HCT116 (cell line): ENCODE measurements around the gene WWOX. TPM values are rescaled to one million over a fixed set of nuclear protein-coding genes. Genes with fewer than 3 reads are reported as not detected.

ENCODE experiments used
- ATAC-seq: fragments of 200-7000 bp; cut with Tn5 transposase; 2 replicates; pipeline ENCODE4 v1.9.1; 2020; ENCODE audit warnings: mild to moderate bottlenecking, moderate library complexity
- BruUV-seq: library from RNA; stranded (reverse); fragments of 400-500 nt; replicated peaks from 2 replicates; lab custom pipeline; 2021; lab: Mats Ljungman, UMichigan
- CTCF ChIA-PET: fragments of 300-600 bp; sonication (Branson Sonifier 250); formaldehyde crosslinking; loops from one replicate; lab custom pipeline; 2021; ENCODE audit warnings: antibody characterized with exemption; lab: Charles Lee
- POLR2A ChIA-PET: fragments of 300-600, 350-600 bp; sonication (Branson Sonifier 250); formaldehyde crosslinking; loops from one replicate; lab custom pipeline; 2021; ENCODE audit warnings: antibody characterized with exemption; lab: Charles Lee
- RAD21 ChIA-PET, 2 experiments: fragments of 300-600 bp; sonication (Branson Sonifier 250); formaldehyde crosslinking; loops; one replicate each; lab custom pipeline; 2023; ENCODE audit warnings: low total read pairs in 2 of 2; ENCODE audit not compliant: uncharacterized antibody in 2 of 2, unreplicated experiment in 2 of 2, low non-redundant PET in 1 of 2; lab: Charles Lee
- DNase-seq: peaks from one replicate; pipeline ENCODE4 v3.0.0-alpha.2; 2010; ENCODE audit warnings: low read depth, low spot score
- H2AFZ ChIP-seq: fragments of 200-600 bp; shearing (Covaris generic), sonication (generic); 2 replicates; pipeline ENCODE4 v1.6.1; 2017; ENCODE audit warnings: low read depth, mixed run types, mixed read lengths, antibody characterized with exemption, low read length; ENCODE audit not compliant: poor library complexity, severe bottlenecking
- H3K27ac ChIP-seq: 2 replicates; pipeline ENCODE4 v1.5.1; 2012; ENCODE audit warnings: low read depth, low read length
- H3K27me3 ChIP-seq: fragments of 200-600 bp; sonication (generic); 2 replicates; pipeline ENCODE4 v1.6.1; 2016; ENCODE audit warnings: mixed run types, low read length, mixed read lengths; ENCODE audit not compliant: insufficient read depth
- H3K36me3 ChIP-seq, 2 experiments: fragments of 200-500 bp in 1 of 2; fragments of 200-600 bp in 1 of 2; sonication (Bioruptor generic) in 1 of 2; sonication (generic) in 1 of 2; 2 replicates each; pipeline versions ENCODE4 v1.5.1 to v1.6.1; 2014 to 2016; ENCODE audit warnings: low read length in 2 of 2, inconsistent platforms in 1 of 2, mixed read lengths in 1 of 2, mixed run types in 1 of 2; ENCODE audit not compliant: insufficient read depth in 2 of 2, control insufficient read depth in 1 of 2
- H3K4me1 ChIP-seq, 2 experiments: fragments of 200-600 bp in 1 of 2; sonication (generic) in 1 of 2; 2 replicates each; pipeline versions ENCODE4 v1.5.1 to v1.6.1; 2012 to 2017; ENCODE audit warnings: low read length in 2 of 2, inconsistent platforms in 1 of 2, mild to moderate bottlenecking in 1 of 2, mixed read lengths in 1 of 2, mixed run types in 1 of 2, moderate library complexity in 1 of 2; ENCODE audit not compliant: insufficient read depth in 2 of 2, control insufficient read depth in 1 of 2
- H3K4me2 ChIP-seq: fragments of 200-600 bp; sonication (generic); 2 replicates; pipeline ENCODE4 v1.6.1; 2017; ENCODE audit warnings: mixed run types, low read length, mixed read lengths
- H3K4me3 ChIP-seq, 2 experiments: fragments of 200-600 bp in 1 of 2; sonication (generic) in 1 of 2; replicated peaks in 1 of 2; 2 replicates each; pipeline ENCODE4 v1.5.1; 2011 to 2016; ENCODE audit warnings: low read length in 2 of 2, control low read depth in 1 of 2, low read depth in 1 of 2, mild to moderate bottlenecking in 1 of 2, mixed read lengths in 1 of 2, mixed run types in 1 of 2
- H3K79me2 ChIP-seq: fragments of 200-600 bp; sonication (generic); 2 replicates; pipeline ENCODE4 v1.6.1; 2017; ENCODE audit warnings: mild to moderate bottlenecking, mixed run types, low read length, moderate library complexity, mixed read lengths; ENCODE audit not compliant: insufficient read depth
- H3K9ac ChIP-seq: fragments of 200-600 bp; sonication (generic); 2 replicates; pipeline ENCODE4 v1.6.1; 2016; ENCODE audit warnings: low read length, mixed read lengths
- H3K9me2 ChIP-seq: fragments of 200-600 bp; sonication (generic), shearing (Covaris generic); 2 replicates; pipeline ENCODE4 v1.6.1; 2017; ENCODE audit warnings: mixed run types, mild to moderate bottlenecking, moderate library complexity; ENCODE audit not compliant: insufficient read depth
- H3K9me3 ChIP-seq, 2 experiments: fragments of 200-500 bp in 1 of 2; fragments of 200-600 bp in 1 of 2; sonication (Bioruptor generic) in 1 of 2; sonication (generic) in 1 of 2; 2 replicates each; pipeline ENCODE4 v1.6.1; 2014 to 2017; ENCODE audit warnings: low read length in 2 of 2, mixed read lengths in 2 of 2, inconsistent platforms in 1 of 2, low read depth in 1 of 2, mild to moderate bottlenecking in 1 of 2, mixed run types in 1 of 2, moderate library complexity in 1 of 2; ENCODE audit not compliant: control insufficient read depth in 1 of 2, insufficient read depth in 1 of 2
- H4K20me1 ChIP-seq: fragments of 200-600 bp; sonication (generic), shearing (Covaris generic); 2 replicates; pipeline ENCODE4 v1.6.1; 2017; ENCODE audit warnings: mixed run types, mild to moderate bottlenecking, moderate library complexity; ENCODE audit not compliant: insufficient read depth
- CBX3 ChIP-seq: IDR thresholded peaks from 2 replicates; pipeline ENCODE4 v1.6.1; 2012; ENCODE audit warnings: low read depth
- EGR1 ChIP-seq: IDR thresholded peaks from 2 replicates; pipeline ENCODE4 v1.6.1; 2012; ENCODE audit warnings: low read depth
- ELF1 ChIP-seq: IDR thresholded peaks from 2 replicates; pipeline ENCODE4 v1.6.1; 2012; ENCODE audit warnings: low read depth, borderline replicate concordance
- EZH2 ChIP-seq: fragments of 200-600 bp; sonication (generic); IDR thresholded peaks from 2 replicates; pipeline ENCODE4 v1.6.1; 2017; ENCODE audit warnings: antibody characterized with exemption, mixed run types
- EZH2phosphoT487 ChIP-seq: fragments of 200-600 bp; IDR thresholded peaks from 2 replicates; pipeline ENCODE4 v1.6.1; 2018; ENCODE audit warnings: antibody characterized with exemption, borderline replicate concordance
- FOSL1 ChIP-seq: IDR thresholded peaks from 2 replicates; pipeline ENCODE4 v1.6.1; 2012; ENCODE audit warnings: low read depth
- POLR2A ChIP-seq: IDR thresholded peaks from 2 replicates; pipeline ENCODE4 v1.7.0; 2011; ENCODE audit warnings: borderline replicate concordance; ENCODE audit not compliant: insufficient read depth, insufficient read length; ENCODE audit errors: extremely low read depth
- RAD21 ChIP-seq: IDR thresholded peaks from 2 replicates; pipeline ENCODE4 v1.6.1; 2012; ENCODE audit warnings: low read depth, mild to moderate bottlenecking
- SIN3A ChIP-seq: IDR thresholded peaks from 2 replicates; pipeline ENCODE4 v1.6.1; 2012; ENCODE audit warnings: low read depth
- SP1 ChIP-seq: IDR thresholded peaks from 2 replicates; pipeline ENCODE4 v1.6.1; 2012; ENCODE audit warnings: low read depth
- SRF ChIP-seq: IDR thresholded peaks from 2 replicates; pipeline ENCODE4 v1.6.1; 2012; ENCODE audit warnings: low read depth
- TCF7L2 ChIP-seq: IDR thresholded peaks from 2 replicates; pipeline ENCODE4 v1.7.0; 2011; ENCODE audit warnings: borderline replicate concordance, inconsistent platforms; ENCODE audit not compliant: insufficient read depth, insufficient read length; ENCODE audit errors: extremely low read depth
- intact Hi-C: fragments of 100-400 bp; cut with micrococcal nuclease; formaldehyde crosslinking; loops from 2 replicates; pipeline ENCODE4 v1.10.0; 2022
- total RNA-seq: library from RNA; stranded (reverse); gene quantifications from one replicate; pipeline ENCODE4 v1.2.1, GENCODE V29; 2021; ENCODE audit not compliant: unreplicated experiment
- TF ChIP-seq, protein P1 (sequence below): IDR thresholded peaks from 2 replicates; pipeline ENCODE4 v1.6.1; 2012; ENCODE audit warnings: low read depth
- TF ChIP-seq, protein P2 (sequence below): IDR thresholded peaks from 2 replicates; pipeline ENCODE4 v1.6.1; 2012
- TF ChIP-seq, protein P3 (sequence below): IDR thresholded peaks from 2 replicates; pipeline ENCODE4 v1.6.1; 2012

Gene WWOX
- total RNA-seq, 1 experiment from 2014 or later, result 13.7 TPM

DNA sequence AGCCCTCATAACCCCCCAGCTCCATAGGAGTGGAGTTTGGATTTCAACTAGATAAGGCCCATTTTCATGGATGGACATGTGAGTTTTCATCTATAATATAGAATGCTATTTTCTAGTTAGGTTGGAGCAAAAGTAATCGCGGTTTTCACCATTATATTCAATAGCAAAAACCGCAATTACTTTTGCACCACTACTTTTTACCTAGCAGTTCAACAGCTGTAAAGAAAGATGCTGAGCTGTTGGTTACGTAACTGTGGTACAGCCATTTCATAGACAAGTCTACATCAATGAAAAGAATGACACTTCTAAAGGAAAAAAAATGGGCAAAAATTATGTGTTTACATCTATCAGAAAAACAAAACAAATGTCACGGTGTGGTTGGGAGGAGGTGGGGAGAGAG, 993.4 kb downstream of the WWOX start (continued):
- TF ChIP-seq EZH2phosphoT487 (no peak), ELF1 (no peak), POLR2A (no peak)
- TF ChIP-seq, all 23 proteins: peak for 0

DNA sequence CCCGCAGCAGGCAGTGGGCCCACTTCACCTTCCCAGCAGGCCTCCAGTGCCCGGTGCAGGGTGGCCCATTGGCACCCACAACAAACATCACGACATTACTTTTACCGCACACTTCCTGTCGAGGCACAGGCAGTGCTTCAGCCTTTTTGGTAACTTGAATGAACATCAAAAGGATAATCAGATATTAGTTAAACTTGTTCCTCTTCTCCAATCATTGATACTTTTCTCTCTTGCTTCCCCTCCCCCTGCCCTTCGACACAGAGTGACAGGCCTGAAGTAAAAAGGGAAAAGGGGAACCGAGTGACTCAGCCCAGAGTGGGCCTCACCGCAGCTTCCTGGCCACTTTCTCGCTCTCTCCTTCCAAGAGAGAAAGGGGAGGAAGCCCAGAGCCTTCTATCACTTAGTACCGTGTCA, 994.1 kb downstream of the WWOX start:
- Histone ChIP-seq H3K79me2 (no peaks in the 10 kb centered on the region), H2AFZ (no peak overlapping the region), H3K27ac (no peak overlapping the region), H3K27me3 (no peaks in the 10 kb centered on the region), H3K9me3 (peaks cover 0 to 7% of the 10 kb centered on the region in 2 experiments; a peak in 2 of 4 replicates), H3K36me3 (no peaks in the 10 kb centered on the region), H3K9ac (no peak overlapping the region), H3K4me1 (no peaks in the 10 kb centered on the region), H3K9me2 (no peaks in the 10 kb centered on the region), H3K4me2 (no peak overlapping the region), H4K20me1 (no peaks in the 10 kb centered on the region), H3K4me3 (no peak overlapping the region)
- TF ChIP-seq CBX3 (no peak), SP1 (no peak), TCF7L2 (no peak), RAD21 (no peak), EZH2phosphoT487 (no peak), POLR2A (no peak), EZH2 (no peak), ELF1 (no peak), SIN3A (no peak), SRF (no peak), EGR1 (no peak), FOSL1 (no peak)
- TF ChIP-seq, protein P1, sequence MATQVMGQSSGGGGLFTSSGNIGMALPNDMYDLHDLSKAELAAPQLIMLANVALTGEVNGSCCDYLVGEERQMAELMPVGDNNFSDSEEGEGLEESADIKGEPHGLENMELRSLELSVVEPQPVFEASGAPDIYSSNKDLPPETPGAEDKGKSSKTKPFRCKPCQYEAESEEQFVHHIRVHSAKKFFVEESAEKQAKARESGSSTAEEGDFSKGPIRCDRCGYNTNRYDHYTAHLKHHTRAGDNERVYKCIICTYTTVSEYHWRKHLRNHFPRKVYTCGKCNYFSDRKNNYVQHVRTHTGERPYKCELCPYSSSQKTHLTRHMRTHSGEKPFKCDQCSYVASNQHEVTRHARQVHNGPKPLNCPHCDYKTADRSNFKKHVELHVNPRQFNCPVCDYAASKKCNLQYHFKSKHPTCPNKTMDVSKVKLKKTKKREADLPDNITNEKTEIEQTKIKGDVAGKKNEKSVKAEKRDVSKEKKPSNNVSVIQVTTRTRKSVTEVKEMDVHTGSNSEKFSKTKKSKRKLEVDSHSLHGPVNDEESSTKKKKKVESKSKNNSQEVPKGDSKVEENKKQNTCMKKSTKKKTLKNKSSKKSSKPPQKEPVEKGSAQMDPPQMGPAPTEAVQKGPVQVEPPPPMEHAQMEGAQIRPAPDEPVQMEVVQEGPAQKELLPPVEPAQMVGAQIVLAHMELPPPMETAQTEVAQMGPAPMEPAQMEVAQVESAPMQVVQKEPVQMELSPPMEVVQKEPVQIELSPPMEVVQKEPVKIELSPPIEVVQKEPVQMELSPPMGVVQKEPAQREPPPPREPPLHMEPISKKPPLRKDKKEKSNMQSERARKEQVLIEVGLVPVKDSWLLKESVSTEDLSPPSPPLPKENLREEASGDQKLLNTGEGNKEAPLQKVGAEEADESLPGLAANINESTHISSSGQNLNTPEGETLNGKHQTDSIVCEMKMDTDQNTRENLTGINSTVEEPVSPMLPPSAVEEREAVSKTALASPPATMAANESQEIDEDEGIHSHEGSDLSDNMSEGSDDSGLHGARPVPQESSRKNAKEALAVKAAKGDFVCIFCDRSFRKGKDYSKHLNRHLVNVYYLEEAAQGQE, result no peak
- TF ChIP-seq, protein P2, sequence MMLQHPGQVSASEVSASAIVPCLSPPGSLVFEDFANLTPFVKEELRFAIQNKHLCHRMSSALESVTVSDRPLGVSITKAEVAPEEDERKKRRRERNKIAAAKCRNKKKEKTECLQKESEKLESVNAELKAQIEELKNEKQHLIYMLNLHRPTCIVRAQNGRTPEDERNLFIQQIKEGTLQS, result no peak
- TF ChIP-seq, protein P3, sequence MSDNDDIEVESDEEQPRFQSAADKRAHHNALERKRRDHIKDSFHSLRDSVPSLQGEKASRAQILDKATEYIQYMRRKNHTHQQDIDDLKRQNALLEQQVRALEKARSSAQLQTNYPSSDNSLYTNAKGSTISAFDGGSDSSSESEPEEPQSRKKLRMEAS, result no peak
- ATAC-seq, result no peak
- RAD21 ChIA-PET, result no interaction called here
- intact Hi-C loops, result no loop called here
- BruUV-seq, result no TSS peak
- POLR2A ChIA-PET, result no interaction called here
- CTCF ChIA-PET, result no interaction called here
- DNase-seq, result no peak
